Measurements from ENCODE around the gene PFDN4. TPM values are rescaled to one million over a fixed set of nuclear protein-coding genes. Genes with fewer than 3 reads are reported as not detected.

PFDN4 gene
- total RNA-seq, 2 experiments from 2014 or later: 17.5 to 17.7 TPM

- TF ChIP-seq CTCF (IDR thresholded peaks at IDR 0.05): no peak
- peaks cover 45% of the 10 kb centered on the region for H3K4me1 Mint-ChIP-seq (ENCODE audit: low read depth)
- peaks cover 15% of the 10 kb centered on the region for H3K4me1 ChIP-seq (ENCODE audit: insufficient read depth, low read length)
- ChIA-PET CTCF (interaction anchor here (1.3 kb wide), 1 partner anchor 110 kb away, joined by 4 read pairs; no protein-coding TSS in a partner anchor), POLR2A (no interaction called here)
- H3K27ac Mint-ChIP-seq: no peak overlapping the region
- H3K27me3 ChIP-seq (ENCODE audit: control insufficient read depth in 1 of 2, insufficient read depth in 2 of 2, low read length in 2 of 2): no peaks in the 10 kb centered on the region
- H3K4me3 ChIP-seq (ENCODE audit: low read length): no peak overlapping the region
- H3K9me3 Mint-ChIP-seq: no peaks in the 10 kb centered on the region
- DNase-seq (no peak), ATAC-seq (ENCODE audit: poor library complexity) (no peak)
- intact Hi-C loops (cut with DNase I, micrococcal nuclease): no loop called here
- peaks cover 19% of the 10 kb centered on the region for H3K36me3 ChIP-seq (ENCODE audit: insufficient read depth, low read length)
- no peaks in the 10 kb centered on the region for H3K9me3 ChIP-seq (ENCODE audit: control insufficient read depth in 1 of 2, insufficient read depth in 1 of 2, low read length in 2 of 2)
- no peak overlapping the region for H3K4me3 Mint-ChIP-seq
- no peaks in the 10 kb centered on the region for H3K27me3 Mint-ChIP-seq
- H3K27ac ChIP-seq (ENCODE audit: low read depth in 1 of 2, low read length in 2 of 2): no peak overlapping the region
- peaks cover 40% of the 10 kb centered on the region for H3K36me3 Mint-ChIP-seq (ENCODE audit: low read depth)
These were observed 5.0 kb downstream of the PFDN4 start for GRCh38 chr20:54212871-54213270.

DNA sequence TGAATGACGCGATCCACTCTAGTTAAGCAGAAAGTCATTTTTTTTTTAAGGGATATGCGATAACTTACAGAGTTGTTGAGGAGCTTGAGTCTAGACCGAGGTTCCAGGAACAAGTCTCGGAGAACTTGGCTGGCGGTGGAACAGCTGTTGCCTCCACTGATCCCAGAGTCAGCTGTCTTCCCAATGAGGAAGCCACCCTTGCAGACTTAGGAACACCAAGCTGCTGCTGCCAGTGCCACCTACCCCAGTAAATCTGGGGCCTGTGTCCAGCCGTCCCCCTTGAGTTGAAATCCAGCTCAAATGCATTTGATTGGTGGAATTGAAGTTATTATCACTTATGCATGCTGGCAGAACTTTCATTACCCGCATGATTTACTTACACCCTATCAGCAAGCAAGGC lies 6.7 kb downstream of the PFDN4 start:
- H3K27me3 ChIP-seq (ENCODE audit: control insufficient read depth in 1 of 2, insufficient read depth in 2 of 2, low read length in 2 of 2): no peaks in the 10 kb centered on the region
- H3K9me3 ChIP-seq (ENCODE audit: control insufficient read depth in 1 of 2, insufficient read depth in 1 of 2, low read length in 2 of 2): no peaks in the 10 kb centered on the region
- Mint-ChIP-seq H3K27me3 (no peaks in the 10 kb centered on the region), H3K27ac (no peak overlapping the region), H3K36me3 (ENCODE audit: low read depth) (peaks cover 45% of the 10 kb centered on the region), H3K4me3 (no peak overlapping the region), H3K4me1 (ENCODE audit: low read depth) (peaks cover 35% of the 10 kb centered on the region), H3K9me3 (no peaks in the 10 kb centered on the region)
- ChIA-PET CTCF (interaction anchor here (1.0 to 1.4 kb wide), 2 partner anchors 9 to 15 kb away, joined by 3 to 6 read pairs; no protein-coding TSS in a partner anchor), POLR2A (no interaction called here)
- no peak overlapping the region for H3K4me3 ChIP-seq (ENCODE audit: low read length)
- peaks cover 27% of the 10 kb centered on the region for H3K36me3 ChIP-seq (ENCODE audit: insufficient read depth, low read length)
- DNase-seq (no peak), ATAC-seq (ENCODE audit: poor library complexity) (no peak)
- H3K4me1 ChIP-seq (ENCODE audit: insufficient read depth, low read length): peaks cover 3% of the 10 kb centered on the region
- intact Hi-C loops (cut with DNase I, micrococcal nuclease): no loop called here
- H3K27ac ChIP-seq (ENCODE audit: low read depth in 1 of 2, low read length in 2 of 2): no peak overlapping the region
- no peak for TF ChIP-seq CTCF (IDR thresholded peaks at IDR 0.05)

DNA sequence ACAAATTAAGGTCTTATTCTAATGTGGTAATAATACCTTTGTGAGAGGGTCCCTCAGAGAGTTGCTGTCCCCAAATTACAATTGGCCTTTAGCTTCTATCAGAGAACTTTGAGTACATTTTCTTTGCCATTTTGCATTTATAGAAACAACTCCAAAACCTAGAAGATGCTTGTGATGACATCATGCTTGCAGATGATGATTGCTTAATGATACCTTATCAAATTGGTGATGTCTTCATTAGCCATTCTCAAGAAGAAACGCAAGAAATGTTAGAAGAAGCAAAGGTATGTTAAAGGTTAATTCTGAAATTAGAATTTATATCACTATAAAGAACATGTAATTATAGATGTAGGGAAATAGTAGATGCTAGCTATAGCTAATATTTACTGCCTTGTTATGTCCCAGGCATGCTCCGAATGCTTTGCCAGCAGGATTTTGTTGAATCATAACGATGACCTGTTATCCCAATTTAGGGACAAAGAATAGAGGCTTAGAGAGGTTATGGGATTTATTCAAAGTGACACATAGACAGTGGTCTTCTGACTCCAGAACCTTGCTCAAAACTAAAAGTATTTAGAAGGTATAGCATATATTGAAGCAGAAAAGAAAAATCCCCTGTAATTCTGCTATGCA lies 7.4 kb downstream of the PFDN4 start:
- ATAC-seq (ENCODE audit: poor library complexity) (no peak), DNase-seq (no peak)
- Mint-ChIP-seq H3K27me3 (no peaks in the 10 kb centered on the region), H3K36me3 (ENCODE audit: low read depth) (peaks cover 45% of the 10 kb centered on the region), H3K4me3 (no peak overlapping the region), H3K4me1 (ENCODE audit: low read depth) (peaks cover 28% of the 10 kb centered on the region), H3K9me3 (no peaks in the 10 kb centered on the region), H3K27ac (no peak overlapping the region)
- ChIA-PET CTCF (interaction anchor here (1.0 kb wide), 1 partner anchor 10 kb away, joined by 3 read pairs; no protein-coding TSS in a partner anchor), POLR2A (no interaction called here)
- peaks cover 27% of the 10 kb centered on the region for H3K36me3 ChIP-seq (ENCODE audit: insufficient read depth, low read length)
- no peak overlapping the region for H3K27ac ChIP-seq (ENCODE audit: low read depth in 1 of 2, low read length in 2 of 2)
- H3K9me3 ChIP-seq (ENCODE audit: control insufficient read depth in 1 of 2, insufficient read depth in 1 of 2, low read length in 2 of 2): no peaks in the 10 kb centered on the region
- TF ChIP-seq CTCF (IDR thresholded peaks at IDR 0.05): no peak
- intact Hi-C loops (cut with DNase I, micrococcal nuclease): no loop called here
- no peaks in the 10 kb centered on the region for H3K27me3 ChIP-seq (ENCODE audit: control insufficient read depth in 1 of 2, insufficient read depth in 2 of 2, low read length in 2 of 2)
- no peaks in the 10 kb centered on the region for H3K4me1 ChIP-seq (ENCODE audit: insufficient read depth, low read length)
- no peak overlapping the region for H3K4me3 ChIP-seq (ENCODE audit: low read length)

All from CD4-positive, alpha-beta T cell (primary cell).